ENCODE data around the gene MAB21L4.

DNA sequence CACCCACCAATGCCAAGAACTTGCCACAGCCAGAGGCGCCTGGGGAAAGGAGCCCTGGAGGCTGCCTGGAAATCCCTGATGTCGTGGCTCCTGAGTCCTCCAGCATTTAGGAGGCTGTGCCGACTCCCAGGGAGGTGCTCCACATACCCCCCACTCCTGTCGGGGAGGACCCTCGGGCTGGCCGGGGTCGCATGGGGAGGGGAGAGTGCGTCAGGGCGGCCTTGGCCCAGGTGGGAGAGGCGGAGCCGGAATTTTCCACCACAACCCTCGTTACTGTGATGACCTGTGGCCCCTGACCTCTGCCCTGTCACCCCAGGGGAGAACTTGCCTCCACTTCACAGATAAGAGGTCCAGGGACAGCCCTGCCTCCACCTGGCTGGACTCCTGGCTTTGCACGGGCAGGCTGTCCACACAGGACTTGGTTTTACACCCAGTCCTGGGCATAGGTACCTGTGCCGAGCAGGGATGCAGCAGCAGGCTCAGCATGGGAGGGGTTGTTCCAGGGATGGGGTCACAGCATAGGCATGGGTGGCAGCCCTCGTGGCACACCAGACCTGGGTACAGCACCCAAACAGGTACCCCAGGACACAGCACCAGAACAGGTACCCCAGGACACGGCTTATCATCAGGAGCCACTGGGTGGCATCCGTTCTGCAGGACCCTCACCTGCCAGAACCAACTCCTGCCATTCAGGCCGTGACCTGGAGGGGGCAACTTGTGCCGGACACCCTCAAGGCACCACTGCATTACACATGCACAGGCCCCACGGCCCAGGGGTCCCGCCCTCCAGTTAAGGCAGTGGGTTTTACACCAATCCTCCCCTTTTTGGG is 39.6 kb downstream of the MAB21L4 start:
- TF ChIP-seq, protein P1, sequence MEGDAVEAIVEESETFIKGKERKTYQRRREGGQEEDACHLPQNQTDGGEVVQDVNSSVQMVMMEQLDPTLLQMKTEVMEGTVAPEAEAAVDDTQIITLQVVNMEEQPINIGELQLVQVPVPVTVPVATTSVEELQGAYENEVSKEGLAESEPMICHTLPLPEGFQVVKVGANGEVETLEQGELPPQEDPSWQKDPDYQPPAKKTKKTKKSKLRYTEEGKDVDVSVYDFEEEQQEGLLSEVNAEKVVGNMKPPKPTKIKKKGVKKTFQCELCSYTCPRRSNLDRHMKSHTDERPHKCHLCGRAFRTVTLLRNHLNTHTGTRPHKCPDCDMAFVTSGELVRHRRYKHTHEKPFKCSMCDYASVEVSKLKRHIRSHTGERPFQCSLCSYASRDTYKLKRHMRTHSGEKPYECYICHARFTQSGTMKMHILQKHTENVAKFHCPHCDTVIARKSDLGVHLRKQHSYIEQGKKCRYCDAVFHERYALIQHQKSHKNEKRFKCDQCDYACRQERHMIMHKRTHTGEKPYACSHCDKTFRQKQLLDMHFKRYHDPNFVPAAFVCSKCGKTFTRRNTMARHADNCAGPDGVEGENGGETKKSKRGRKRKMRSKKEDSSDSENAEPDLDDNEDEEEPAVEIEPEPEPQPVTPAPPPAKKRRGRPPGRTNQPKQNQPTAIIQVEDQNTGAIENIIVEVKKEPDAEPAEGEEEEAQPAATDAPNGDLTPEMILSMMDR (IDR thresholded peaks at IDR 0.05) = no peak
- TF ChIP-seq POLR2AphosphoS5 (IDR thresholded peaks at IDR 0.05) = no peak

Measured in transverse colon (tissue), 4 donors.